ENCODE measurements around the gene CACHD1.

The CACHD1 gene

GRCh38 chr1:64474133-64474532 lies 4.2 kb downstream of the CACHD1 start:
- no peak for DNase-seq

GRCh38 chr1:64474665-64475439 lies 4.9 kb downstream of the CACHD1 start:
- DNase-seq = no peak

GRCh38 chr1:64476251-64476952 lies 6.5 kb downstream of the CACHD1 start:
- no peak for DNase-seq

- no peak for DNase-seq
Observed at GRCh38 chr1:64478594-64479470, 8.9 kb downstream of the CACHD1 start.

DNA sequence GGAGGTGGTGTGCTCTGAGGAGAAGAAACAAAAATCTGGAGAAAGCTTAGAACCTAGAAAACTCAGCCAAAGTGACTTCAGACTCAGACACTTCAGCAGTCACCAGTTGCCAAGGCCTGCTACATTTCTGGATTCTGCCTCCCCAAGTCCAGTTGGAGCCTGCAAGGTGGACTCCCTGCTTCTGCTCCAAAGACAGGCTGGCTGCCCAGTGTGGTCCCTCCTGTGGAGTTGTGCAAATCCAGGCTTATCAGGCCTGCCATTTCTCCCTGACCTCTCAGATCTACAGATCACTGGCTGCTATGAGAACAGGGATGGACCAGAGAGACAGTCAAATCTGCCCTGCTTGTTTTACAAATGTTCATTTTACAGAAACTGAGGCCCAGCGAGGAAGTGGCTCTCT lies 9.9 kb downstream of the CACHD1 start:
- DNase-seq = no peak

DNA sequence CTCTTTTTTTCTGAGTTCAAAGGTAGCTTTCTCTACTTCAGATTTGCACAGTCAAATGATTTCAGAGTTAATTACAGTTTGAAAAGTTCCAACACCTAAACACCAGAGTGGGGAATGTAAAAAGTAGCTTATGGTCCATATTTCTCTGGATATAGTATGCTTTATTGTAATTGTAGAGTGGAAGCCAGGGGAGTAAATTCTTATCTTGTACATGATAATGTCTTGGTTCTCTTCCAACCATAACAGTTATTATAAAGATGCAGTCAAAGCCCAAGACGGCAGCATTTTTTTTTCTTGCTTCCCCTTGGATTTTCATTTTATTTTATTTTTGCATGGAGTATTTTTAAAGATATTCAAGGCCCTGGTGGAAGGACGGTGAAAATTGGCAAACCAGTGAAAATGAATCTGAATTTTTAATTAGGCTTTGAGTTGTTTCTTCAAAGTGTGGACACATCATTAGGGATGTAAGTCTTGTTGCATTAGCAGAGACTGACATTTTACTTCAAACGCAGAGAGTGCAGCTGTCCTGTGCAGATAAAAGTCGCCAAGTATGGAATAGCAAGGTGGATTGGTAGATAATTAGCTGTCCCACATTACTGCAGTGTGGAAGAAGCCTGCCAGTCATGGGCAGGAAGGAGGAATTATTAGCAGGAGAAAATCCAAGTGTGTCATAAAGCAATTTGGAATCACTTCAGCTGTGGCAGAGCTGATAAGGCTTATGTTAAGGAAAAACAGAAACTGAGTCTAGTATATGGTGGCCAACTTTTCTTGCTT lies 11.3 kb downstream of the CACHD1 start:
- DNase-seq = no peak

DNA sequence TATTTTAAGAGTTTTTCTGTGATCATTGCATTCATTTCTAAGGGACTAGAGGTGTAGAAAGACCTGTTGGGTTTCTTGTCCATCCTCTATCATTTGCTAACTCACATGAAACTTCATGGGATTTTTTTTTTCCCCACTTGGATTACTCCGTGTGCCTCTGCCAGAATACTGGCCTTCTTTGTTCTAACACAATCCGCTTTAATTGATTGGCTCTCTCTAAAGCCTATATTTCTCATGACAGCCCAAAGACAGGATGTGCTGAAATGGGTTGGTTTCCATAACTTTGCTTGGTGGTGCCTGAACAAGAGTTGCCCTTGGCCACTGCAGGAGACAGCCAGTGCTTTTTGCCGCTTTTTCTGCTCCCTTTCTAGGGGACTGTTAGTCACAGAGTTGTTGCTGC lies 12.2 kb downstream of the CACHD1 start:
- DNase-seq = no peak

- DNase-seq = no peak
Observed at GRCh38 chr1:64482720-64483119, 12.8 kb downstream of the CACHD1 start.

GRCh38 chr1:64483731-64484414 lies 13.9 kb downstream of the CACHD1 start:
- DNase-seq = no peak

GRCh38 chr1:64484651-64485050 lies 14.7 kb downstream of the CACHD1 start:
- DNase-seq = no peak

DNA sequence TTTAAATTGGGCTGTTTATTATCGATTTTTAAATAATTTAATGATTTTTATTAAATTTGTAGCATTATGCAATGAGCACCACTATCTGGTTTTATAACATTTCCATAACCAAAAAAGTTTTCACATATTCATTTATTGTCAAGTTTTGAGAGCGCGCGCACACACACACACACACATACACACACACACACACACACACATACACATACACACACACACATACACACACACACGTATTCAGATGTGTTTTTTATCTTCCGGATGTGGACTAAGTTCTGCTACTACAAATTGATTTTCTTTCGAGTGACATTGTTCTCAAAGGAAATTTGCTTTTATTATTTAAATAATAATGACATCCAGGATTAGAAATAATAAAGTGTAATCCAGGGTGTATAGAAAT lies 16.3 kb downstream of the CACHD1 start:
- DNase-seq = no peak

DNA sequence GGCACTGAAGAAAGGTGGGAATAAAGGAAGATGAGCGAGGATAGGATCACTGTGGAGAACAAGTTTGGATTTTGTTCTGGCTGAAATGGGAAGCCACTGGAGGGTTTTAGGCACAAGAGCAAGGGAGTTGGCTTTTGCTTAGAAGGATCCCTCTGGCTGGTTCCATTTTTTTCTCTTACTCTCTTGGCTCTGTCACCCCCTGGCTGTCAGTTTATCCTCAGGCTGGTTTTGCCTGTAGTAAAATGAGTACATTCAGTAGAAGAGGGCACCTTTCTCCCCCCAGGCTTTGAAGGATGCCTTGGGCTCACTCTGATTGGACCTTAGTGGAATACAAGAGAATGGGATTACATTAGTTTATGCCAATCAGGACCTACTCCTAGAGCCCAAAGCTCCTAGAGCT lies 17.1 kb downstream of the CACHD1 start:
- no peak for DNase-seq

- no peak for DNase-seq
Observed at GRCh38 chr1:64488862-64489261, 18.9 kb downstream of the CACHD1 start.

- no peak for DNase-seq
Observed at GRCh38 chr1:64489707-64490106, 19.8 kb downstream of the CACHD1 start.

GRCh38 chr1:64490213-64490818 lies 20.4 kb downstream of the CACHD1 start:
- DNase-seq = no peak

- no peak for DNase-seq
Observed at GRCh38 chr1:64492424-64492823, 22.5 kb downstream of the CACHD1 start.

DNA sequence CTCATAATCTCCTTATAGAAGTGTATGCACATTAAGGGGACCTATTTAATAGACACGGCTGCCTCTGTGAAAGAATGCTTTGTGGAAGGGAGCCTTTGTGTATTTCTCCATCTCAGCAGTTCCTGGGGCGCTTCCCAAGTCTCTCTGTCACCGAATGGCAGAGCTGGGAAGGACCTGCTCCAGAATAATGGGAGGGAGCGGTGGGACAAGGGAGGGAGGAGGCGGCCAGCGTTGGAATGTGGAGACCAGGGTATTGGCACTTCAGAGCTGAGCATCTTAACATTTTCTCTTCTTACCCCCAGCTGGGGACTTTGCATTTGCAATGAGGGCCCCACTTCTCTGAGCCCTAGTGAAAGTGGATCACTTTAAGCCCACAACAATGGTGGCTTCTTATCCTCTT lies 23.9 kb downstream of the CACHD1 start:
- DNase-seq = no peak

DNA sequence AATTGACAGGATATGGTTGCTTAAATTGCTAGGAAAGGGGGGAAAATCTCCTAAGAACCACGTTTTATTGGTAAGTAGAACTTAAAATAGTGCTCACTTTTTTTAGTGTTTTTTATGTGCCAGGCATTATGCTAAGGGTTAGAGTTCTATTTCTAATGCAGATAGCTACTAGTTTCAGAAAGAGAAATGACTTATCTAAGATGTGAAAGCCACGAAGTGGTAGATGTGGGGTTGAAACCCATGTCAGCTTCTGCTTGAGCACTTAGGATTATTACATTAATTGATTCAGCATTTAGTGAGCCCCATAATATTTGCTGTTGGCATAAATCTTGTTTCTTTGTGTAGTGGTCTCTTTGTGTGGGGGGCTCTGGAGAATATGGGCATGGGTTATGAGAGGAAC lies 24.7 kb downstream of the CACHD1 start:
- no peak for DNase-seq

DNA sequence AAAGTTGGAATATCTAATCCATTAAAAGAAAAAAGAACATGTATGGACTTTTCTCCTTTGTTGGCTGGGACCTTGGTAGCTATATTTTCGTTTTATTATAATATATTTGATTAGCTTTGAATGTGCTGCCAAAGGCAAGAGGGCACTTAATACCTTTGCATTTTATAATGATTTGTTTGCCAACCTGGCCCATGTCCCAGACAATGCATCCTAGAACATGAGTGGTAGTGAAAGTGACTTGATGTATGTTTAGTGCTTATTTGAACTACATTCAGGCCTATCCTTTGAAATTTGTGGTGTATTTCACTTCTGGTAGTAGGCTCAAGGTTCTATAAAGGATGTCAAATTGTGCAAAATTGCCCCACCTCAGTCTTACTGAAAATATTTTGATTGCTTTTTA lies 25.9 kb downstream of the CACHD1 start:
- DNase-seq = peak; percentile 43 to 54

- DNase-seq = no peak
Observed at GRCh38 chr1:64496606-64497005, 26.7 kb downstream of the CACHD1 start.

- no peak for DNase-seq
Observed at GRCh38 chr1:64497088-64497883, 27.4 kb downstream of the CACHD1 start.

All from SHP77 (cell line).